Brain pericyte (primary cell): ENCODE measurements around the gene APOE.
A peak's percentile ranks its signal among the peaks of the same experiment; 100 is the strongest.
"Not testable (repeated sequence)": the region's sequence is repeated elsewhere in the genome, so short reads cannot be mapped to it uniquely, and the experiment has no call there.

Source experiments
- DNase-seq: peaks from one replicate; pipeline ENCODE4 v3.0.0-alpha.2; 2012; ENCODE audit warnings: low read depth, low spot score

The APOE gene

GRCh38 chr19:44909775-44910174, 4.2 kb downstream of the APOE start:
- no peak for DNase-seq

- not testable (repeated sequence) for DNase-seq
Measured at GRCh38 chr19:44911896-44912295, 6.3 kb downstream of the APOE start.

- DNase-seq = no peak
Measured at GRCh38 chr19:44912854-44913253, 7.3 kb downstream of the APOE start.

GRCh38 chr19:44913512-44914432, 8.2 kb downstream of the APOE start:
- not testable (repeated sequence) for DNase-seq

- DNase-seq = not testable (repeated sequence)
Measured at GRCh38 chr19:44914433-44915206, 9.0 kb downstream of the APOE start, which contains the start of gene APOC1. APOC1 (plus strand) TSS chr19:44914608; CDS start chr19:44914892, 284 bp downstream.

DNA sequence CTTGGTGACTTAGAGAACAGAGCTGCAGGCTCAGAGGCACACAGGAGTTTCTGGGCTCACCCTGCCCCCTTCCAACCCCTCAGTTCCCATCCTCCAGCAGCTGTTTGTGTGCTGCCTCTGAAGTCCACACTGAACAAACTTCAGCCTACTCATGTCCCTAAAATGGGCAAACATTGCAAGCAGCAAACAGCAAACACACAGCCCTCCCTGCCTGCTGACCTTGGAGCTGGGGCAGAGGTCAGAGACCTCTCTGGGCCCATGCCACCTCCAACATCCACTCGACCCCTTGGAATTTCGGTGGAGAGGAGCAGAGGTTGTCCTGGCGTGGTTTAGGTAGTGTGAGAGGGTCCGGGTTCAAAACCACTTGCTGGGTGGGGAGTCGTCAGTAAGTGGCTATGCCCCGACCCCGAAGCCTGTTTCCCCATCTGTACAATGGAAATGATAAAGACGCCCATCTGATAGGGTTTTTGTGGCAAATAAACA, 18.7 kb downstream of the APOE start:
- no peak for DNase-seq

- DNase-seq = peak; percentile 75
Measured at GRCh38 chr19:44925114-44925891, 19.7 kb downstream of the APOE start.

- DNase-seq = not testable (repeated sequence)
Measured at GRCh38 chr19:44926245-44927077, 20.9 kb downstream of the APOE start.

DNA sequence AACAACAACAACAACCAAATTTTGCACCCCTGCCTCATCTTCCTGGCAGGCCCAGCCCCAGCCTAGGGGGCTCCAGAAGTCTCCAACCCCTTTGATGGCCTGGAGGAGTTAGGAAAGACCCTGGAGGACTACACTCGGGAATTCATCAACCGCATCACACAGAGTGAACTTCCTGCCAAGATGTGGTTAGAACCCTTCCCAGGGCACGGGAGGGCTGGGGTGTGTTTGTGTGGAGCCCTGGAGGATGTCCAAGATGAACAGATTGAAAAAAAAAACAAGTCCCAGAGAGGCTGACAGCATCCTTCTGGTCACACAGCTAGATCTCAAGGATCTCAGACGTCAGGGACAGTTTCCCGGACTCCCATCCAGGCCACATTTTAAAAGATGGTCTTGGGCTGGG, 22.1 kb downstream of the APOE start:
- peak; percentile 83 for DNase-seq

DNA sequence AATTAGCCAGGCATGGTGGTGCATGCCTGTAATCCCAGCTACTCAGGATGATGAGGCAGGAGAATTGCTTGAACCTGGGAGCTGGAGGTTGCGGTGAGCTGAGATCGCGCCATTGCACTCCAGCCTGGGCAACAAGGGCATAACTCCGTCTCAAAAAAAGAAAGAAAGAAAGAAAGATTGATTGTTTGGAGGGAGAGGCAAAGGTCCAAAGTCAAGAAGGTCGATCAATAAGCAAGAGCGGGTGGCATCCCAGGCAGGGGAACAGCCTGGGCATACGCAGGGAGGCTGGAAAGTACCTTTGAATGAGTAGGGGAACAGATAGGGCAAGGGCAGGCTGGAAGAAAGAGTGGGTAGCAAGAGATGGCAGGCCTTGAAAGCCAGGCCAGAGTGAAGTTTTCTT, 24.5 kb downstream of the APOE start:
- DNase-seq = no peak

GRCh38 chr19:44931541-44931940, 25.9 kb downstream of the APOE start:
- DNase-seq = no peak

DNA sequence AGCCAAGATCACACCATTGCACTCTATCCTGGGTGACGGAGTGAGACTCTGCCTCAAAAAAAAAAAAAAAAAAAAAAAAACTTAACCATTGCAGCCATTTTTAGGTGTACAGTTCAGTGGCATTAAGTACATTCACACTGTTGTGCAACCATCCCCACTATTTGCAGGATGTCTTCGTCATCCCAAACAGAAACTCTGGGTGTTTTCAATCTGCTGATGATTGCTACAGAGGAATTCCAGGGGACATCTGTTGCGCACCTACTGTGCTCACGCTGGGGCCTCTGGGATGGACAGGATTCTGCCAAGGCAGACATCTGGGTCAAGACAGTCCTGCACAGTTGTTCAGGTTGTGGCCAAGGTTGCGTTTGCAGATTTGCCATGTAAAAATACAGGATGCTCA, 34.1 kb downstream of the APOE start:
- DNase-seq = no peak

GRCh38 chr19:44942067-44942571, 36.5 kb downstream of the APOE start, which contains the start of gene APOC4:
APOC4 (plus strand) TSS chr19:44942237; CDS start chr19:44942278, 41 bp downstream.
- DNase-seq = no peak

DNA sequence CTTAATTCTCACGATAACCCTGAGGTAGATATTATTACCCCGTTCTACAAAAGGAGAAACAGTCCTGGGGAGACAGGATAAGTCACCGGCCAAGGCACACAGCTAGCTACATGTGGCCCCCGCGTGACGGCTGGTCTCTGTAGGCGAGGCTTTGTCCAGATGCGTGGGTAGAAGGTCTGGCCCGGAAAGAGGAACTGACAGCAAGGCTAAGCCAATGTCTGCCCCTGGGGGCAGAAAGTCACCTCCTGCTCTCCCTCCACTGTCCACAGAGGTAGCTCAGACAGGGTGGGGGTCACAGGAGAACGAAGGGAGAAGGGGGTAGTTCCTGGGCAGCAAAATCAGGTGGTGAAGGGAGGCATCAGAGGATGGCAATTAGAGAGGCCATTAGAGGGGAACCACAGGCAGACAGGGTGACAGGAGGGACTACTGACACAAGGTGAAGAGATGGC, 38.2 kb downstream of the APOE start:
- DNase-seq = no peak

DNA sequence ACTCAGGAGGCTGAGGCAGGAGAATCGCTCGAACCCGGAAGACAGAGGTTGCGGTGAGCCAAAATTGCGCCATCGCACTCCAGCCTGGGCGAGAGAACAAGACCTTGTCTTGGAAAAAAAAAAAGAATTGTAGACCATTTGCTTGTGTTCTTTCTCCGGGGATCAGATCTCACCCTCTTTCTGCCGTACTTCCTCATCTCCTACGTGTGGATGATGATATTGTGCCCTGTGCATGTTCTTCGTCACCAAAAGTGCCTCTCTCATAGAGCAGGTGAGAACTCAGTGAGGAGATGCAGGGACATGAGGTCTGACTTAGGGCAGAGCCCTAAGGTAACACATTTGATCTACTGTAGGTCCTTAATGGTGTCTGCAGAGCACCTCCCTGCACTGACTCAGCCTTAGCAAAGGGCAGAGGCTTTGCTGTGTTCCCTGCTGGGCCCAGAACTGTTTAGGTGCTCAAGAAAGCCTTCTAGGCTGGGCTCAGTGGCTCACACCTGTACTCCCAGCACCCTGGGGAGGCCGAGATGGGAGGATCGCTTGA, 41.5 kb downstream of the APOE start:
- no peak for DNase-seq

DNA sequence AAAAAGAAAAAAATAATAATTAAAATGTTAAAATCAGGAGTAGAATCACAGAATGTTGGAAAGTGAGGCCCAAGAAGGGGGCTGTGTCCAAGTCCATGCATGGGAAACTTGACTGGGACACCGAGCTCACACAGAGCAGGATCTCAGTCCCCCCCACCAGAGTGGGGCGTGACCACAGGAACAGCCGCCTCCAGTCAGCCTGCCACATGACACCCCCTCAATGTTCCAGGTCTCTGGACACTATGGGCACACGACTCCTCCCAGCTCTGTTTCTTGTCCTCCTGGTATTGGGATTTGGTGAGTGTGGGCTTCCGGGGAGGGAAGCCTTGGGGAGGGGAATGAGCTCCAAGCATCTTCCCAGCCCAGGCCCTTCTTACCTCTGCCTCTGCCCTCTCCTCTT, 42.6 kb downstream of the APOE start:
- DNase-seq = no peak

DNA sequence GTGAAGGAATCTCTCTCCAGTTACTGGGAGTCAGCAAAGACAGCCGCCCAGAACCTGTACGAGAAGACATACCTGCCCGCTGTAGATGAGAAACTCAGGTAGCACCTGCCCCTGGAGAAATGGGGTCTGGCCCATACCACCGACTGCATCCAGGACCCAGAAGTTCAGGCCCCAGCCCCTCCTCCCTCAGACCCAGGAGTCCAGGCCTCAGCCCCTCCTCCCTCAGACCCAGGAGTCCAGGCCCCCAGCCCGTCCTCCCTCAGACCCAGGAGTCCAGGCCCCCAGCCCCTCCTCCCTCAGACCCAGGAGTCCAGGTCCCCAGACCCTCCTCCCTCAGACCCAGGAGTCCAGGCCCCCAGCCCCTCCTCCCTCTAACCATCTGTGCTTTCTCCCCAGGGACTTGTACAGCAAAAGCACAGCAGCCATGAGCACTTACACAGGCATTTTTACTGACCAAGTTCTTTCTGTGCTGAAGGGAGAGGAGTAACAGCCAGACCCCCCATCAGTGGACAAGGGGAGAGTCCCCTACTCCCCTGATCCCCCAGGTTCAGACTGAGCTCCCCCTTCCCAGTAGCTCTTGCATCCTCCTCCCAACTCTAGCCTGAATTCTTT, 43.3 kb downstream of the APOE start:
- DNase-seq = no peak

DNA sequence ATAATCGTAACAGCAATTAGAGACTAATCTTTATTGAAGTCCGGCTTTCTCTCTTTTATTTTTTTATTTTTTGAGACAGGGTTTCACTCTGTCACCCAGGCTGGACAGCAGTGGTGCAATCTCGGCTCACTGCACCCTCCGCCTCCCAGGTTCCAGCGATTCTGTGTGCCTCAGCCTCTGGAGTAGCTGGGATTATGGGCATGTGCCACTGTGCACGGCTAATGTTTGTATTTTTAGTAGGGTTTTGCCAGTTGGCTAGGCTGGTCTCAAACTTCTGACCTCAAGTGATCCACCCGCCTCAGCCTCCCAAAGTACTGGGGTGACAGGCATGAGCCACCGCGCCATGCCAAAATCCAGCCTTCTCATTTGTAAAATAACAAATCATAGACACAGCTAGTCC, 44.0 kb downstream of the APOE start:
- no peak for DNase-seq
